GM18858 (cell line): ENCODE measurements around the gene RFC4.

Experiments
- ATAC-seq: cut with Tn5 transposase; IDR thresholded peaks from one replicate; pipeline ENCODE4 v1.9.1; 2021; ENCODE audit not compliant: unreplicated experiment

RFC4 gene

DNA sequence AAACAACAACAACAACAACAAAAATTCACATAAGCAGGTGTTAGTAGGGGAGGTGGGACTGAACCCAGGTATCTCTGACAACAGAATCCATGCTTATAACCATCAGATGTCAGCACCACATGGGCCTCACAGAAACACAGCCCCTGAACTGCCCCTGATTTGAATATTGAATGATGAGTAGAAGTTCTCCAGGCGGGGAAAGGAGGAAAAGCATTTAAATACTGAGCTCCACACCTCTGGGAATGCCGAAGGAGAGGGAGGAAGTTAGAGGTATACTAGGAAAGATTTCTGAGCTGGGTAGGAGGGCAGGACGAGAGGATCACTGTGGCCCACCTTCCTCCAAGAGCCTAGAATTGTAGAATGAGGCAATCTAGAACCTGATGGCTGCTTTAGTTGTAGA, 54.8 kb downstream of the RFC4 start:
- ATAC-seq = no peak

DNA sequence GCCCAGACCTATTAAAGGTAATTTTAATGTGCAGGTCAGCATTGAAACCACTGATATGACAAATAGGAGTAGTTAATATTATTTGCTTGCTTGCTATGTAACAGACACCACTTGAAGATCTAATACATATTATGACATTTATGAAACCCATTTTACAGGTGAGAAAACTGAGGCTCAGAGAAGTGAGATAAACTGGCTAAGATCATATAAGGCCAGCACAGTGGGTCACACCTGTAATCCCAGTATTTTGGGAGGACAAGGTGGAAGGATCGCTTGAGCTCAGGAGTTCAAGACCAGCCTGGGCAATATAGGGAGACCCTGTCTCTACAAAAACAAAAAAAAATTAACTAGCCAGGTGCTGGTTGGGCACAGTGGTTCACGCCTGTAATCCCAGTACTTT, 56.0 kb downstream of the RFC4 start:
- ATAC-seq = no peak

DNA sequence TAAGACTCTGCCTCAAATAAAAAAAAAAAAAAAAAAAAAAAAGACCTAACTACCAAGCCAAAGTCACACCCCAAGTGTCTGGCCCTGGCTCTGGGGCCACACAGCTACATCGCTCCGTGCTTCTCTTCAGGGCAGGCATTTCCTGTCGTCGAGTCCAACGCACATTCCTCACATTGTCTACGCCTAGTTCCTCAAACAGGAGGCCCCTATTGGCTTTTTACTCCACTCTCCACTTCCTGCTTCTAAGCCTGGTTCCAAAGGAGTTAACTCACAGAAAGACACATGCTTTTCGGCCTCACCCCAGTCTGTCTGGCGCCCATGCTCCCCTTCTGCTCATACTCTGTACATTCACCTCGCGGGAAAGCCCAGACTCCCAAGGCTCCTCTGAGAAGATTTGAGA, 60.3 kb downstream of the RFC4 start:
- no peak for ATAC-seq

DNA sequence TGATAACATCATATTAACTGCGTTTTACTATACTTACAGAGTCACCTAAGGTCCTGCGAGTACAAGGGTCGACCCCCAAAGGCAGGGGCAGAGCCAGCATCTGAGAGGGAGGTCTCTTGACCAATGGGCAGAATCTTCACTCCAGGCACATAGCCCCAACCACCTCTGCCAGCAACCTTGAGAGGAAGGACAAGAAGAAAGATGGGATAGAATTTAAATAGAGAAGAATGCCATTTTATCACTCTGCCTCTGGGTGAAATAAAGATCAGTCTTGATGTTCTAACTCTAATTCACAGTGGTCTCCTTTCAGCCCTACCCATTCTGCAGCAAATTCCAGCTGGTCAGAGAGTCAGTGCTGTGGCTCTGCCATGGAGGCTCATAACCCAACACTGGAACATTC, 62.6 kb downstream of the RFC4 start:
- ATAC-seq = no peak

DNA sequence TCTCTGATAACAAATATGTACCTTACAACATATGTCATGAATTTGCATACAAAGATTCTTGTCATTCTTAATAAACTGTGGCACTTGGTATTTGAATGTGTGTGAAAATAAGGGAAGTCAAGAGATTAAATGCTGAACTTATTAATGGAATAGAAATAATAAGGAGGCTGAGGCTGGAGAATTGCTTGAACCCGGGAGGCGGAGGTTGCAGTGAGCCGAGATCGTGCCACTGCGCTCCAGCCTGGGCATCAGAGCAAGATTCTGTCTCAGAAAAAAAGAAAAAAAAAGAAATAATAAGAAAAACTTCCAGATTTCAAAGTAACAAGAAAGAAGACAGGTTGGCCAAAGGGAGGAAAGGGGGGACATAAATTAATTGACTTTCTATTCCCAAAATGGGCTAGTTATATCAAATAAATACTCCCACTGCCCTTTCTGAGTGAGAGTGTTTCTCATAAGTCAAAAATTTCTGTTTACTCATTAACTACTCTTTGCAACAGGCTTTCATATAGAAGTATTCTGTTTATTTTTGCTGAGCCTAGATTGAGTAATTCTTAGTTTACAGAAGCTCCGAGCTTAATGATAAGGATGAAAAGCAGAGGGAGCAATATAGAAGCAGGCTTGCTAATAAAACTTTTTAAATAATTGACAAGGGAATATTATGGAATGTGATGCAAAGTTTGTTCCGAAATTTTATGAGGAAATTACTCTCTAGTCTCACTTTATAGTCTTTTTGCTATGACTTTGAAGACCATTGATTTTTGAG, 63.5 kb downstream of the RFC4 start:
- ATAC-seq = no peak
